SKM-1 (cell line): Measurements from ENCODE around the gene CBFB.
"Not testable (repeated sequence)": the region's sequence is repeated elsewhere in the genome, so short reads cannot be mapped to it uniquely, and the experiment has no call there.

Experiments used
- DNase-seq: peaks from one replicate; lab custom pipeline; 2025; ENCODE audit not compliant: unreplicated experiment; lab: John Stamatoyannopoulos, UW

CBFB gene

GRCh38 chr16:67040906-67041305 lies 12.0 kb downstream of the CBFB start:
- DNase-seq = no peak

GRCh38 chr16:67041520-67041919 lies 12.6 kb downstream of the CBFB start:
- not testable (repeated sequence) for DNase-seq

- DNase-seq = no peak
Measured at GRCh38 chr16:67043420-67043819, 14.5 kb downstream of the CBFB start.

GRCh38 chr16:67050796-67051195 lies 21.8 kb downstream of the CBFB start:
- DNase-seq = no peak

GRCh38 chr16:67052399-67052798 lies 23.4 kb downstream of the CBFB start:
- DNase-seq = no peak

- DNase-seq = no peak
Measured at GRCh38 chr16:67053767-67054334, 24.9 kb downstream of the CBFB start.

- DNase-seq = no peak
Measured at GRCh38 chr16:67054901-67055300, 26.0 kb downstream of the CBFB start.

GRCh38 chr16:67055712-67056487 lies 27.0 kb downstream of the CBFB start:
- no peak for DNase-seq

- no peak for DNase-seq
Measured at GRCh38 chr16:67063008-67063407, 34.1 kb downstream of the CBFB start.

GRCh38 chr16:67068212-67068753 lies 39.3 kb downstream of the CBFB start:
- DNase-seq = no peak

GRCh38 chr16:67071476-67072048 lies 42.6 kb downstream of the CBFB start:
- no peak for DNase-seq

GRCh38 chr16:67075331-67075730 lies 46.4 kb downstream of the CBFB start:
- no peak for DNase-seq

GRCh38 chr16:67077871-67078270 lies 48.9 kb downstream of the CBFB start:
- no peak for DNase-seq

- no peak for DNase-seq
Measured at GRCh38 chr16:67082100-67082499, 53.2 kb downstream of the CBFB start.

- DNase-seq = no peak
Measured at GRCh38 chr16:67082891-67083290, 53.9 kb downstream of the CBFB start.

GRCh38 chr16:67084345-67085028 lies 55.5 kb downstream of the CBFB start:
- DNase-seq = no peak

- no peak for DNase-seq
Measured at GRCh38 chr16:67086822-67087221, 57.9 kb downstream of the CBFB start.

GRCh38 chr16:67087291-67087690 lies 58.3 kb downstream of the CBFB start:
- DNase-seq = no peak

GRCh38 chr16:67087803-67088202 lies 58.9 kb downstream of the CBFB start:
- DNase-seq = no peak

- no peak for DNase-seq
Measured at GRCh38 chr16:67088551-67088950, 59.6 kb downstream of the CBFB start.

- DNase-seq = no peak
Measured at GRCh38 chr16:67089101-67089500, 60.2 kb downstream of the CBFB start.
